H9 (cell line): ENCODE measurements around the gene OR6K2. TPM values are rescaled to one million over a fixed set of nuclear protein-coding genes. Genes with fewer than 3 reads are reported as not detected.

Experiments
- DNase-seq: peaks from one replicate; pipeline ENCODE4 v3.0.0-alpha.2; 2017
- H2AFZ ChIP-seq: one replicate; pipeline ENCODE4 v1.6.1; 2013; ENCODE audit warnings: mild to moderate bottlenecking, low read length, control low read depth, moderate library complexity
- H2AK5ac ChIP-seq: 2 replicates; pipeline ENCODE4 v1.6.1; 2013; ENCODE audit warnings: low read length, control low read depth, mixed read lengths; ENCODE audit not compliant: insufficient read length
- H2BK120ac ChIP-seq: one replicate; pipeline ENCODE4 v1.6.1; 2013; ENCODE audit warnings: low read depth, mild to moderate bottlenecking, low read length, control low read depth, inconsistent platforms; ENCODE audit not compliant: poor library complexity, severe bottlenecking
- H2BK12ac ChIP-seq: 2 replicates; pipeline ENCODE4 v1.6.1; 2013; ENCODE audit warnings: low read length, control low read depth, mixed read lengths, low read depth; ENCODE audit not compliant: insufficient read length
- H2BK15ac ChIP-seq: 2 replicates; pipeline ENCODE4 v1.6.1; 2013; ENCODE audit warnings: low read depth, low read length, control low read depth
- H2BK20ac ChIP-seq: one replicate; pipeline ENCODE4 v1.6.1; 2013; ENCODE audit warnings: low read depth, mild to moderate bottlenecking, low read length, control low read depth, inconsistent platforms; ENCODE audit not compliant: poor library complexity, severe bottlenecking
- H2BK5ac ChIP-seq: 2 replicates; pipeline ENCODE4 v1.6.1; 2013; ENCODE audit warnings: low read length, control low read depth, mixed read lengths; ENCODE audit not compliant: insufficient read length
- H3K14ac ChIP-seq: 2 replicates; pipeline ENCODE4 v1.6.1; 2013; ENCODE audit warnings: low read length, control low read depth; ENCODE audit not compliant: insufficient read depth
- H3K18ac ChIP-seq: 2 replicates; pipeline ENCODE4 v1.6.1; 2013; ENCODE audit warnings: low read depth, mild to moderate bottlenecking, mixed read lengths, low read length, control low read depth; ENCODE audit not compliant: insufficient read length
- H3K23ac ChIP-seq: 2 replicates; pipeline ENCODE4 v1.6.1; 2013; ENCODE audit warnings: low read length, control low read depth, mixed read lengths, low read depth; ENCODE audit not compliant: insufficient read length
- H3K23me2 ChIP-seq: 2 replicates; pipeline ENCODE4 v1.6.1; 2013; ENCODE audit warnings: low read depth, mild to moderate bottlenecking, mixed read lengths, low read length, control low read depth; ENCODE audit not compliant: insufficient read length, poor library complexity, severe bottlenecking
- H3K27ac ChIP-seq: 2 replicates; pipeline ENCODE4 v1.5.1; 2013; ENCODE audit warnings: low read length, control low read depth, mixed read lengths, low read depth; ENCODE audit not compliant: insufficient read length
- H3K27me3 ChIP-seq: 2 replicates; pipeline ENCODE4 v1.6.1; 2013; ENCODE audit warnings: low read length, control low read depth, inconsistent platforms; ENCODE audit not compliant: insufficient read depth
- H3K4ac ChIP-seq: 2 replicates; pipeline ENCODE4 v1.6.1; 2013; ENCODE audit warnings: low read depth, mild to moderate bottlenecking, control low read depth, inconsistent platforms, low read length, moderate library complexity
- H3K4me1 ChIP-seq: 2 replicates; pipeline ENCODE4 v1.6.1; 2013; ENCODE audit warnings: low read length, control low read depth, inconsistent platforms; ENCODE audit not compliant: insufficient read depth
- H3K4me2 ChIP-seq: 2 replicates; pipeline ENCODE4 v1.6.1; 2013; ENCODE audit warnings: low read length, control low read depth, mixed read lengths; ENCODE audit not compliant: insufficient read length, insufficient read depth
- H3K56ac ChIP-seq: 2 replicates; pipeline ENCODE4 v1.6.1; 2013; ENCODE audit warnings: low read depth, mild to moderate bottlenecking, mixed read lengths, low read length, control low read depth; ENCODE audit not compliant: insufficient read length
- H3K79me1 ChIP-seq: 2 replicates; pipeline ENCODE4 v1.6.1; 2013; ENCODE audit warnings: low read depth, mild to moderate bottlenecking, moderate library complexity, low read length, control low read depth, inconsistent platforms; ENCODE audit not compliant: insufficient read depth, poor library complexity, severe bottlenecking
- H3K79me2 ChIP-seq: 2 replicates; pipeline ENCODE4 v1.6.1; 2013; ENCODE audit warnings: low read length, control low read depth, inconsistent platforms; ENCODE audit not compliant: insufficient read depth
- H3K9ac ChIP-seq: 2 replicates; pipeline ENCODE4 v1.6.1; 2013; ENCODE audit warnings: low read length, control low read depth, mixed read lengths; ENCODE audit not compliant: insufficient read length; ENCODE audit errors: extremely low read depth
- H3K9me3 ChIP-seq: one replicate; pipeline ENCODE4 v1.6.1; 2013; ENCODE audit warnings: low read depth, low read length, inconsistent platforms; ENCODE audit not compliant: control insufficient read depth
- H3T11ph ChIP-seq: one replicate; pipeline ENCODE4 v1.6.1; 2013; ENCODE audit warnings: mild to moderate bottlenecking, low read length, control low read depth, inconsistent platforms
- H4K20me1 ChIP-seq: one replicate; pipeline ENCODE4 v1.6.1; 2013; ENCODE audit not compliant: control insufficient read depth, insufficient read length, insufficient read depth
- H4K5ac ChIP-seq: 2 replicates; pipeline ENCODE4 v1.6.1; 2013; ENCODE audit warnings: low read depth, mild to moderate bottlenecking, mixed read lengths, low read length, control low read depth; ENCODE audit not compliant: insufficient read length
- H4K8ac ChIP-seq: replicated peaks from 2 replicates; pipeline ENCODE4 v1.6.1; 2013; ENCODE audit warnings: low read length, control low read depth, mixed read lengths, low read depth; ENCODE audit not compliant: insufficient read length
- H4K91ac ChIP-seq: 2 replicates; pipeline ENCODE4 v1.6.1; 2013; ENCODE audit warnings: low read depth, mild to moderate bottlenecking, moderate library complexity, mixed read lengths, low read length, control low read depth; ENCODE audit not compliant: insufficient read length
- H3K27ac Mint-ChIP-seq, 3 experiments: 2 replicates in 2 of 3; 3 replicates in 1 of 3; pipeline ENCODE4 v1.8.0; 2020 to 2021; ENCODE audit warnings: mixed read lengths in 3 of 3, mild to moderate bottlenecking in 1 of 3, moderate library complexity in 1 of 3
- H3K27me3 Mint-ChIP-seq: 2 replicates; pipeline ENCODE4 v1.8.0; 2021; ENCODE audit warnings: low read depth, mild to moderate bottlenecking, moderate library complexity, mixed read lengths
- H3K36me3 Mint-ChIP-seq, 3 experiments: 2 replicates in 2 of 3; 3 replicates in 1 of 3; pipeline ENCODE4 v1.8.0; 2020 to 2021; ENCODE audit warnings: low read depth in 3 of 3, mixed read lengths in 3 of 3; ENCODE audit not compliant: insufficient read depth in 1 of 3
- H3K4me1 Mint-ChIP-seq, 2 experiments: 2 replicates each; pipeline ENCODE4 v1.8.0; 2020; ENCODE audit warnings: mixed read lengths in 2 of 2
- H3K4me3 Mint-ChIP-seq, 2 experiments: 2 replicates in 1 of 2; 3 replicates in 1 of 2; pipeline ENCODE4 v1.8.0; 2020 to 2021; ENCODE audit warnings: mild to moderate bottlenecking in 2 of 2, mixed read lengths in 2 of 2, moderate library complexity in 1 of 2
- H3K9me3 Mint-ChIP-seq, 2 experiments: 2 replicates in 1 of 2; 3 replicates in 1 of 2; pipeline ENCODE4 v1.8.0; 2020; ENCODE audit warnings: mild to moderate bottlenecking in 2 of 2, mixed read lengths in 2 of 2, moderate library complexity in 1 of 2
- WGBS: extraction: QIAGEN DNeasy Blood & Tissue Kit; methylation state at CpG from one replicate; pipeline ENCODE4 v1.1.7; 2013; ENCODE audit warnings: missing lambda C conversion rate, low lambda C conversion rate, mixed read lengths; ENCODE audit not compliant: insufficient read length; ENCODE audit errors: extremely low coverage; 5-methylcytosine and 5-hydroxymethylcytosine counted together
- total RNA-seq: library from RNA; stranded (reverse); gene quantifications from 2 replicates; pipeline ENCODE4 v1.2.1, GENCODE V29; 2021
- TF ChIP-seq, protein P1 (sequence below): fragments of 200-600 bp; sonication (generic); conservative IDR thresholded peaks from 3 replicates; pipeline ENCODE4 v1.8.0; 2021; ENCODE audit warnings: antibody characterized with exemption, mild to moderate bottlenecking

The OR6K2 gene
- total RNA-seq, 1 experiment from 2014 or later, result not detected

- no peak overlapping the region for H4K91ac ChIP-seq
- H2BK15ac ChIP-seq, result no peak overlapping the region
- TF ChIP-seq, protein P1, sequence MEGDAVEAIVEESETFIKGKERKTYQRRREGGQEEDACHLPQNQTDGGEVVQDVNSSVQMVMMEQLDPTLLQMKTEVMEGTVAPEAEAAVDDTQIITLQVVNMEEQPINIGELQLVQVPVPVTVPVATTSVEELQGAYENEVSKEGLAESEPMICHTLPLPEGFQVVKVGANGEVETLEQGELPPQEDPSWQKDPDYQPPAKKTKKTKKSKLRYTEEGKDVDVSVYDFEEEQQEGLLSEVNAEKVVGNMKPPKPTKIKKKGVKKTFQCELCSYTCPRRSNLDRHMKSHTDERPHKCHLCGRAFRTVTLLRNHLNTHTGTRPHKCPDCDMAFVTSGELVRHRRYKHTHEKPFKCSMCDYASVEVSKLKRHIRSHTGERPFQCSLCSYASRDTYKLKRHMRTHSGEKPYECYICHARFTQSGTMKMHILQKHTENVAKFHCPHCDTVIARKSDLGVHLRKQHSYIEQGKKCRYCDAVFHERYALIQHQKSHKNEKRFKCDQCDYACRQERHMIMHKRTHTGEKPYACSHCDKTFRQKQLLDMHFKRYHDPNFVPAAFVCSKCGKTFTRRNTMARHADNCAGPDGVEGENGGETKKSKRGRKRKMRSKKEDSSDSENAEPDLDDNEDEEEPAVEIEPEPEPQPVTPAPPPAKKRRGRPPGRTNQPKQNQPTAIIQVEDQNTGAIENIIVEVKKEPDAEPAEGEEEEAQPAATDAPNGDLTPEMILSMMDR, result no peak
- no peak overlapping the region for H2BK120ac ChIP-seq
- no peak overlapping the region for H3K4me2 ChIP-seq
- no peak overlapping the region for H3K9ac ChIP-seq
- no peak overlapping the region for H3K27ac ChIP-seq
- H3K14ac ChIP-seq, result no peak overlapping the region
- no peak overlapping the region for H3K23ac ChIP-seq
- no peak overlapping the region for H3K56ac ChIP-seq
- no peak for DNase-seq
- H3K79me2 ChIP-seq, result no peaks in the 10 kb centered on the region
- Mint-ChIP-seq H3K4me1 (no peaks in the 10 kb centered on the region), H3K4me3 (no peak overlapping the region), H3K9me3 (no peaks in the 10 kb centered on the region), H3K27me3 (no peaks in the 10 kb centered on the region; the same call in 1 of the 2 replicates), H3K27ac (no peak overlapping the region), H3K36me3 (no peaks in the 10 kb centered on the region)
- no peak overlapping the region for H2AK5ac ChIP-seq
- no peaks in the 10 kb centered on the region for H3K27me3 ChIP-seq
- H3K9me3 ChIP-seq, result no peaks in the 10 kb centered on the region
- H2BK12ac ChIP-seq, result no peak overlapping the region
- no peak overlapping the region for H2BK20ac ChIP-seq
- H3K4ac ChIP-seq, result no peak overlapping the region
- no peak overlapping the region for H3K18ac ChIP-seq
- no peaks in the 10 kb centered on the region for H4K20me1 ChIP-seq
- H3K4me1 ChIP-seq, result no peaks in the 10 kb centered on the region
- H2AFZ ChIP-seq, result no peak overlapping the region
- H4K8ac ChIP-seq, result no peak overlapping the region
- no peak overlapping the region for H2BK5ac ChIP-seq
- no peaks in the 10 kb centered on the region for H3K79me1 ChIP-seq
- WGBS, result 100% methylated on average over 1 of the region's 4 CpGs
- no peak overlapping the region for H3T11ph ChIP-seq
- no peaks in the 10 kb centered on the region for H3K23me2 ChIP-seq
- H4K5ac ChIP-seq, result no peak overlapping the region
Observed at GRCh38 chr1:158711098-158711497, 10.6 kb upstream of the OR6K2 start.
